ENCODE data around the gene TRPM3. TPM values are rescaled to one million over a fixed set of nuclear protein-coding genes. Genes with fewer than 3 reads are reported as not detected.

The TRPM3 gene
- total RNA-seq, 3 donors from 2014 or later, result not detected

DNA sequence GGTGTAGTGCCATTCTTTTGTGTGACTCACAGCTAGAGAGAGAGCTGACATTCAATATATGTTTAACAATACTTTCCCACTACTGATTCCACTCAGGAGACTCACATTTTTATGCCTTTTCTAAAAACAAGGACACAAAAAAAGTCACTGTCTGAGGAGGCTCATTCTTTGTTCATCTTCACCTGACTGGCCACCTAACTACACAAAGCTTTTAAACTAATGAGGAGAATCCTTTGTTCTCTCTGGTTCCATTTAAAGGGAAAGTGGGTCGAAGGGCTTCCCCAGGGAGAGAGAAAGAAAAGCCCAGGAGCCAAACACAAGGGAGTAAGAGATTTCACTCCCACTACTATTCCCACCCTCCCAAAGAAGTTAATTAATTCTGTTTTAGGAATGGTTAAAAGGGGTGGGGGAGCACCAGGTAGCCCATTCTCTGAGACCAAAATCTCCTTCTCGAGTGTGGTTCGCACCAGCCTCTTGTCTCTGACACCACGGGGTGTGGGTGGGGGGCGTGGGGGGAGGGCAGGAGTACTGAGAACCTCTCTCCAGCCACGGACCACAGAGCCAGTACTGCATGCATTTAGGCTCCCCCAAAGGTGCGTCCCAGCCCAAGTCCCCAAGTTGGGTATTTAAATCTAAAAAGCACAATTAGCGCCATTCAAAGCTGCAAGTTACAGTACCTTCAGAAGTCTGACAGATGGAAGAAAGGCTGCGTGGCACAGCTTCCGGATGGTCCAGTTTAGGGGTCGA is 747 bp downstream of the TRPM3 start:
- Mint-ChIP-seq H3K4me3 (no peak overlapping the region), H3K36me3 (ENCODE audit: insufficient read depth) (no peaks in the 10 kb centered on the region), H3K9me3 (no peaks in the 10 kb centered on the region), H3K4me1 (ENCODE audit: low read depth) (no peaks in the 10 kb centered on the region), H3K27me3 (ENCODE audit: low read depth) (peaks cover 4% of the 10 kb centered on the region)
- DNase-seq (no peak), ATAC-seq (no peak)

DNA sequence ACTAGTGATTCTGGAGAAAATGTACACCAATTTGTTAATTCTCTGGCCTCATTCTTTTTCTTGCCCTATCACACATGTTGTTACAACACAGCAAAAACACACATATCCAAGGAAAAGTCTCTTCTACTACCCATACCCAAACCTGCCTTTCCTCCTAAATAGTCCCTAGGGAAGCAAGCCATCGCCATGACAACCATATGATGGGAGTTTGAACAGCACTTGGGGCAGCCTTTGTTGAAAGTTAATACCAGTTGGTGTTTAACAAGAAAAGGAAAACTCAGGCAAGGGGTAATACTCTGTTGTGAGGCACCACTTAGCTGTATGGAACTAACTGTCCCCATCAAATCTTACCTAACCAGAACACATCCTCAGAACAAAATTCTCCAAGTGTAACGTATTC is 1.7 kb downstream of the TRPM3 start:
- no peak for DNase-seq
- H3K4me1 Mint-ChIP-seq (ENCODE audit: low read depth), result no peaks in the 10 kb centered on the region
- H3K4me3 Mint-ChIP-seq, result no peak overlapping the region
- no peaks in the 10 kb centered on the region for H3K36me3 Mint-ChIP-seq (ENCODE audit: insufficient read depth)
- no peak for ATAC-seq
- peaks cover 4% of the 10 kb centered on the region for H3K27me3 Mint-ChIP-seq (ENCODE audit: low read depth)
- H3K9me3 Mint-ChIP-seq, result no peaks in the 10 kb centered on the region

DNA sequence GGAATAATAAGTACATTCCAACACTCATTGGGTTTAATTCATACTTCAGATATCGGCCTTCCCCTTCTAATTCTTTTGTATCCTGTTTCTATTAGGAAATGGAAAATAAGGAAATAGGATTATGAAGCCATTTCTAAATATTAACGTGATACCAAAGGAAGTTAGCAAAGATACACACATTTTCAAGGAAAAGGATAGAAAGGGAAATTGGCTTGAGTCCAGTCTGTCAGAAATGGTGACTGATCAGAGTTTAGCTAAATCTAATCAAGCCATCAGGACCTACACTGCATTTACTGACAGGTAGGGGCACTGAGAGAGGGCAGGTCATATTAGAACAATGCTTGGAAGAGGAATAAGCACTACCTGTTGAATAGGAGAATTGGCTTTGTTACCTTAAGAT is 3.1 kb downstream of the TRPM3 start:
- Mint-ChIP-seq H3K4me1 (ENCODE audit: low read depth) (no peaks in the 10 kb centered on the region), H3K27me3 (ENCODE audit: low read depth) (peaks cover 6% of the 10 kb centered on the region), H3K9me3 (no peaks in the 10 kb centered on the region), H3K4me3 (no peak overlapping the region), H3K36me3 (ENCODE audit: insufficient read depth) (no peaks in the 10 kb centered on the region)
- DNase-seq, result no peak
- no peak for ATAC-seq

DNA sequence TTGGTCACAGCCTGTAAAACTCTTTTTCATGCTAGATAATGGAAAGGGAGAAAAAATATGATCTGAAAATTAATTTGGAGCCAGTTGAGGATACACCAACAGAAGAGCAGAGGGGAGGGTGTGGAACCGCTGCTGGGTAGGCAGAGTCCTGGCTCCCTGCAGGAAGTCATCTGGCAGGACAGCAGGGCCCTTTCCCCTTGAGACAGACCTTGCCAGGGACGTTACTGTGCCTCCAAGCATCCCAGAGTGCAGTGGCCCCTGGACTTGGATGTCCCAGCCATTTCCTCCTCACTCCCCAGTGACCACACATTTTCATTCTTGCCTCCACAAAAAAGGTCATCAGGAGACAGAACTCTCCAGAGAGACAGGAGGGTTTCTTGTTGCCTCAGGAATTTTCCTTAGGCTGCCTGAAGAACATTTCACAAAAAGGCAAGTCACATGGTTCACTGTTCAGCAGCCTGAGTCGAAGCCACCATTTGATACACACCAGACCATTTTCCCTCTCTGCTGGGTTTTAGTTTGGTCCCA is 5.9 kb downstream of the TRPM3 start:
- ATAC-seq (no peak), DNase-seq (no peak)
- Mint-ChIP-seq H3K9me3 (no peaks in the 10 kb centered on the region), H3K27me3 (ENCODE audit: low read depth) (peaks cover 2% of the 10 kb centered on the region), H3K4me3 (no peak overlapping the region), H3K36me3 (ENCODE audit: insufficient read depth) (no peaks in the 10 kb centered on the region), H3K4me1 (ENCODE audit: low read depth) (no peaks in the 10 kb centered on the region)

DNA sequence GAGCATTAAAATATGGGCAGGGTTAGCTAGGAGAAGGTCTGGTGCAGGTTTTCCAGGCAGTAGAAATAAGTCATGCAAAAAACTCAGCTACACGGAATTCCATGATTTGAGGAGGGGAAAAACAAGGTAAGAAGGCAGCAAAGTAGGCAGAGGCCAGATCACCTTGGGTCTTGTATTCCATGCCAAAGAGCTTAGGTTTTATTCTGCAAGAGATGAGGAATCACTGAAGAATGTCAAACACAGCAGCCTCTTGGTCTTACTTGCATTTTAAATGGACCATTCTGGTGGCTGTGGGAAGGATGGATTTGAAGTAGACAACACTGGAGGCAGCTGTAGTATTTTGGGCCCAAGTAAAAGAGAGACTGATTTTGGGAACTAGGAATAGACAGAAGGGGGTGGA is 8.6 kb downstream of the TRPM3 start:
- H3K4me3 Mint-ChIP-seq, result no peak overlapping the region
- H3K27me3 Mint-ChIP-seq (ENCODE audit: low read depth), result peaks cover 2% of the 10 kb centered on the region
- H3K36me3 Mint-ChIP-seq (ENCODE audit: insufficient read depth), result no peaks in the 10 kb centered on the region
- no peaks in the 10 kb centered on the region for H3K4me1 Mint-ChIP-seq (ENCODE audit: low read depth)
- ATAC-seq (no peak), DNase-seq (no peak)
- H3K9me3 Mint-ChIP-seq, result no peaks in the 10 kb centered on the region

DNA sequence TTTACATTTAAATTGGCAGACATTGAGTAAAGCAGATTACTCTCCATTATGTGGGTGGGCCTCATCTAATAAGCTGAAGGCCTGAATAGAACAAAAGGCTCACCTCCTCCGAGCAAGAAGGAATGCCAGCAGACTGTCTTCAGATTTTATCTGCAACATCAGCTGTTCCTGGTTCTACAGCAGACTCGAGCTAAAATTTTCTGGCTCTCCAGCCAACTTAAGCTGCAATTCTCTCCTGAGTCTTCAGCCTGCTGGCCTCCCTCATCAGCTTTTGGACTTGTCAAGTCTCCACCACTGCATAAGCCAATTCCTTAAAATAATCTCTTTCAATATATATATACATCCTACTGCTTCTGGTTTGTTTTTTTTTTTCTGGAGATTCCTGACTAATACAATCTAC is 12.5 kb downstream of the TRPM3 start:
- Mint-ChIP-seq H3K9me3 (no peaks in the 10 kb centered on the region), H3K4me3 (no peak overlapping the region), H3K4me1 (ENCODE audit: low read depth) (no peaks in the 10 kb centered on the region), H3K36me3 (ENCODE audit: insufficient read depth) (no peaks in the 10 kb centered on the region), H3K27me3 (ENCODE audit: low read depth) (no peaks in the 10 kb centered on the region)
- no peak for ATAC-seq
- DNase-seq, result no peak

DNA sequence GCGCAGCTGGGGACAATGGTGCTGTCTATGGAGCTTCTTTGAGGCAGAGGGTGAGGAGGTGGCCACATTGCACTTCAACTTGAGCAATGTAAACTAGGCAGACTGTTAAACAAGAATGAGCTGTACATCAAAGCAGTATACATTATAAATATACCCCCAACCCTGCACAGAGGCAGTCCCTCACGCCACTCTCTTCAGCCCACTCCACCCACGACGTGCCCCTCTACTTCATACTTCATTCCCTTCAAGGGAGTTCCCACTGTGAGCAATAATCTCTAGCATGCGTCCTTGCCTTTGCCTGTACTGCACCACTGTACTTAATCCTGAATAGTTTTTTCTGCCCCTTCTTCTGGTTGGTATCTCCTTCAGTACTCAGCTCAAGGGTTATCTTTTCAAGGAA is 14.4 kb downstream of the TRPM3 start:
- no peaks in the 10 kb centered on the region for H3K27me3 Mint-ChIP-seq (ENCODE audit: low read depth)
- H3K9me3 Mint-ChIP-seq, result no peaks in the 10 kb centered on the region
- no peaks in the 10 kb centered on the region for H3K4me1 Mint-ChIP-seq (ENCODE audit: low read depth)
- H3K4me3 Mint-ChIP-seq, result no peak overlapping the region
- ATAC-seq (no peak), DNase-seq (no peak)
- H3K36me3 Mint-ChIP-seq (ENCODE audit: insufficient read depth), result no peaks in the 10 kb centered on the region

DNA sequence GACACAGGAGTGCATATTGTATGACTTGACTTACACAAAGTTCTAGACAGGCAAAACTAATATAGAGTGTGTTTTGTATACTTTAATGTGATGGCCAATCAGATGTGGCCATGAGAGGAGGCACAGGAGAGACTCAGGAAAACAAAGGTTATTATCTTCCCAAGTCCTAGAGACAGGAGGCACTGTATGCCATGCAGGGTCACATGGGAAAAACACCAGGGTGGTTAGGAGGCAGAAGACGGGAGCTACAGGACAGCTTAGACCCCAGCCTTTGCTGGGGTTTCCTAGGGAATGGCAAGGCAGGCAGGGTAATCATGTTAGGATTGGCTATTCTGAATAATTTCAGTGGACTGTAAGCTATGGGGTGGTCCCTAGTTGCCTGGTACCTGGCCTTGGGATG is 16.2 kb downstream of the TRPM3 start:
- Mint-ChIP-seq H3K27me3 (ENCODE audit: low read depth) (no peaks in the 10 kb centered on the region), H3K4me3 (no peak overlapping the region), H3K9me3 (no peaks in the 10 kb centered on the region), H3K36me3 (ENCODE audit: insufficient read depth) (no peaks in the 10 kb centered on the region), H3K4me1 (ENCODE audit: low read depth) (no peaks in the 10 kb centered on the region)
- ATAC-seq (no peak), DNase-seq (no peak)

DNA sequence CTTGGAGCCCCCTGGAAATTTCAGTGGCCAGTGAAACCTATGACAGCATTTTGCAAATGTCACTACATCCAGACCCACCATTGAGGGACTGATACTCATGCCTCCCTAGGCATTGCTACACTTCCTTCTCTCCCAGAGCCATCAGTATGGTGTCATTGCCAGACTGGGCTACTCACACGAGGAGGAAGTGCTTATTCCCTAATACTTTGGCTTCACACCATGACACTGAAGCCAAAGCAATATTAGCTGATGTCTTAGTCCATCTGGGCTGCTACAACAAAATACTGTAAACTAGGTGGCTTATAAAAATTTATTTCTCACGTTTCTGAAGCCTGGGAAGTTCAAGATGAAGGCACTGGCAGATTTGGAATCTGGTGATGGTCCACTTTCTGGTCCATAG is 22.6 kb downstream of the TRPM3 start:
- ATAC-seq (no peak), DNase-seq (no peak)
- Mint-ChIP-seq H3K4me3 (no peak overlapping the region), H3K4me1 (ENCODE audit: low read depth) (no peaks in the 10 kb centered on the region), H3K27me3 (ENCODE audit: low read depth) (peaks cover under 1% of the 10 kb centered on the region), H3K9me3 (no peaks in the 10 kb centered on the region), H3K36me3 (ENCODE audit: insufficient read depth) (no peaks in the 10 kb centered on the region)

DNA sequence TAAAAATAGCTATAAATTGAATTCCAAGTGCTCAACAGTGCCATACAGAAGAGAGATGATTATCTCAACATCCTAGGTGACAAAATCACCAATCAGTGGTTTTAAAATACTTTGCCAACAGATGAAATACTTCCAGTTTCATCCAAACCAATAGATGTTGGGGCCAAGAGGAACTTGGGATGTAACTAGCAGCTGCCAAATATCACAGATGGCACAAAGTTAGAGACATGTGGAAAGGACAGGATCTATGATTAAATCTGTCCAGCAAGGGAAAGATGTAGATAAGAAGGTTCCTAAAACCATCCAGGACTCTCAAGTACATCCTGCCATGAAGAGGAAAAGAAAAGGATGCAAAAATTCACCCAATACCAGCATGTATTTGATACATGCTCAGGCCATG is 23.8 kb downstream of the TRPM3 start:
- Mint-ChIP-seq H3K27me3 (ENCODE audit: low read depth) (peaks cover 2% of the 10 kb centered on the region), H3K36me3 (ENCODE audit: insufficient read depth) (no peaks in the 10 kb centered on the region), H3K4me1 (ENCODE audit: low read depth) (no peaks in the 10 kb centered on the region), H3K9me3 (no peaks in the 10 kb centered on the region), H3K4me3 (no peak overlapping the region)
- ATAC-seq (no peak), DNase-seq (no peak)

DNA sequence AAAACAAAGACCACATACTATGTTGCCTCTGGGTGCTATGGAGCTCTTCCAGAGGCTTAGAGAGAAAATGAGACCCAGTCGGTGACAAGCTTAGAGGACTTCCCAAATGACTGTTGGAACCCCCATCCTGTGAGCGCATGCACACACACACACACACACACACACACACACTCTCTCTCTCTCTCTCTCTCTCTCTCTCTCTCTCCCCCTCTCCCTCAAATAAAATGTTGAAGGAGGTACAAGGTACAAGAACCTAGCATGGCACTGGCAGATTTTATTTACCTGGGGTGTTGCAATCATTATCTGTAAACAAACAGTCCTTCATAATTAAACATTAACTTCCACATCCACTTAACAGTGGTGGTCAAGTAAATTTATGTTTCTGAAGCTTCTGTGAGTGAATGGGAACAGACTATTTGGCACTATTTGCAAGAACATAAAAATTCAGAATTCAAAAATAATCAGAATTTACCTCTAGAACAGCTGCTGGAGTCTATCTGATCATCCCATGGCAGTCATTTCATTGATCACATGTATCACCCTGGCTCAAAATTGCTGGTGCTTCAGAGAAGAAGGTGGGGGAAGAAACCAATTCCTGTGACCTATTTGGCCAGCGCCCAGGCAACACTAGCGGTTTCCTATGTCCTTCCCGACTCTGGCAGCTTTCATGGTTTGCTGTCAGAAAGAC is 24.9 kb downstream of the TRPM3 start:
- no peak for ATAC-seq
- no peaks in the 10 kb centered on the region for H3K36me3 Mint-ChIP-seq (ENCODE audit: insufficient read depth)

DNA sequence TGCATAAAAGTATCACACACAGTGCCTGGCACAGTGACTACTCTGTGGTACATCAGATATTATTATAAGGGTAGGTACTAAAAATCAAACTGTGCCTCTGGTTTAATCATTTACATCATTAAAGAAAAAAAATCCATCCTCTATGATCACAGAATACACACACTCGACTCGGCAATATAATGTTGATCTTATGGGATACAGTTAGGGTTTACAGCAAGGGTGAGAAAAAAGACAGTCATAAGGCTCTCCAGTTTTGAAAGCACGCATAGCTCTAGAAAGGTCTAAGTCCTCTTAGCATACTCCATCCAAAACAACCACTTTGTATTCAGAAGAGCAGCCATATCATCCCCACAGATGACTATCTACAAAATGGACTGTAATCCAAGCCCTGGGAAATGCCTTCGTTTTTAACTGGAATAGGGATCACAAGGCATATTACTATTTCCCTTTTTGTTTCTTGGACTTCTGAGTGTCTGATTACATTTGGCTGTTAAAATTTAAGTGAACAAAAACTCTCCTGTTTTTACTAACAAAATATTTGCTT is 26.6 kb downstream of the TRPM3 start:
- Mint-ChIP-seq H3K9me3 (no peaks in the 10 kb centered on the region), H3K36me3 (ENCODE audit: insufficient read depth) (no peaks in the 10 kb centered on the region), H3K4me3 (no peak overlapping the region), H3K27me3 (ENCODE audit: low read depth) (peaks cover 2% of the 10 kb centered on the region), H3K4me1 (ENCODE audit: low read depth) (no peaks in the 10 kb centered on the region)
- ATAC-seq, result no peak
- DNase-seq, result no peak

More for the DNA sequence above, 24.9 kb downstream of the TRPM3 start:
- DNase-seq, result no peak
- no peaks in the 10 kb centered on the region for H3K4me1 Mint-ChIP-seq (ENCODE audit: low read depth)
- peaks cover 2% of the 10 kb centered on the region for H3K27me3 Mint-ChIP-seq (ENCODE audit: low read depth)
- no peaks in the 10 kb centered on the region for H3K9me3 Mint-ChIP-seq
- no peak overlapping the region for H3K4me3 Mint-ChIP-seq

DNA sequence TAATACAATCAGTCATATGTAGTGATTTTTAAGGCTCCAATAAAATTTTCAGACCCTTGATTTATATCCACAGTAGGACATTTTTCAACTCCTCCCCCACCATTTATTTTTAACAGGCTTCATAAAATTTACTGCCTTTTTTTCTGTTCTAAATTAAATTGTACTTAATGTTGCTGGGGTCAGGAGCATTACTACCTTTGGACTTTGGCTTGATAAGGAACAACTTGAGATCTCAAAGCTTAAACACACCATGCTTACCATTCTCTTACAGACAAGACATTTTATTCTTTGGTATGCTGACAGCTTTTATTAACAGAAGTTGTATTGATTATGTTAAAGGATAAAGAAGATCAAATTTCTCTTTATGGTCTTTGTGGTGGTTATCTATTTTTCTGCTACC is 30.5 kb downstream of the TRPM3 start:
- peaks cover 2% of the 10 kb centered on the region for H3K27me3 Mint-ChIP-seq (ENCODE audit: low read depth)
- H3K4me1 Mint-ChIP-seq (ENCODE audit: low read depth), result no peaks in the 10 kb centered on the region
- ATAC-seq, result no peak
- H3K36me3 Mint-ChIP-seq (ENCODE audit: insufficient read depth), result no peaks in the 10 kb centered on the region
- DNase-seq, result no peak
- no peaks in the 10 kb centered on the region for H3K9me3 Mint-ChIP-seq
- H3K4me3 Mint-ChIP-seq, result no peak overlapping the region

DNA sequence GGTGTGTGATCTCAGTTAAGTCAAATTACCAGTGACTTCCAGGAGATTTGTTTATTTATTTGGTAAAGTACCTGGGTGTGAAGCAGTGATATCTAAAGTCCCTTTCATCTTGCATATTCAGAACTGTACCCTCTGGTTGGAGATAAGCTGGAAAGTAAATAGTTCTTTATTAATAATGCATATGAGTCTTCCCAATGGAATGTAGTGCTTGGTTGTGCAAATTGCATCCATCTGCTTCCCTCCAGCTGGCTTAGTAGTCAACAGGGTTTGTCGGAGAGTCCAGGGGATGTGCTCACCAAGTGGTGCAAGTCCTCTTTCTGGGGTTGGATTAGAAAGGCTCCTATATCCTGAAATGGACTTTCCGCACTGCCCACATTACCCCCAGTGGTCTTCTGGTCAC is 42.0 kb downstream of the TRPM3 start:
- no peaks in the 10 kb centered on the region for H3K4me1 Mint-ChIP-seq (ENCODE audit: low read depth)
- no peaks in the 10 kb centered on the region for H3K36me3 Mint-ChIP-seq (ENCODE audit: insufficient read depth)
- no peaks in the 10 kb centered on the region for H3K9me3 Mint-ChIP-seq
- no peak overlapping the region for H3K4me3 Mint-ChIP-seq
- no peak for ATAC-seq
- DNase-seq, result no peak
- H3K27me3 Mint-ChIP-seq (ENCODE audit: low read depth), result no peaks in the 10 kb centered on the region

DNA sequence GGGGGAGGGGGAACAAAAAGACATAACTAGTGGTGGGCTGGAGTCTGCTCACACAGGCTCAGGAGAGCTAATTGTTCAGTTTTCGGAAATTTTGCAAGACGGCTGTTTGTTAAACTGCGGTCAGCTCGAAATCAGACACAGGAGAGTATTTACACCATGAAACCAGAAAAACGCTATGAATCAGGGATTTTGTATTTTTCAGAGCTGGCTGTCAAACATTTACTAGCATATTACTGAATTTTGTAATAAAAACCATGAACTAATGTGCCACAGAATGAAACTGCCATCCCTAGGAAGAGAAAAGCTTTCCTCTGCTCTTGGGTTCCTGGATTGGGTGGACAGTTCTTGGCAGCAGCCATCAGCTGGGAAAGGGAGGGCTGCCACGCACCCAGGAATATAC is 45.3 kb downstream of the TRPM3 start:
- H3K9me3 Mint-ChIP-seq, result no peaks in the 10 kb centered on the region
- H3K36me3 Mint-ChIP-seq (ENCODE audit: insufficient read depth), result no peaks in the 10 kb centered on the region
- DNase-seq (no peak), ATAC-seq (no peak)
- no peaks in the 10 kb centered on the region for H3K4me1 Mint-ChIP-seq (ENCODE audit: low read depth)
- H3K27me3 Mint-ChIP-seq (ENCODE audit: low read depth), result no peaks in the 10 kb centered on the region
- H3K4me3 Mint-ChIP-seq, result no peak overlapping the region
